ENCODE measurements around the gene ZWILCH.

ZWILCH gene

DNA sequence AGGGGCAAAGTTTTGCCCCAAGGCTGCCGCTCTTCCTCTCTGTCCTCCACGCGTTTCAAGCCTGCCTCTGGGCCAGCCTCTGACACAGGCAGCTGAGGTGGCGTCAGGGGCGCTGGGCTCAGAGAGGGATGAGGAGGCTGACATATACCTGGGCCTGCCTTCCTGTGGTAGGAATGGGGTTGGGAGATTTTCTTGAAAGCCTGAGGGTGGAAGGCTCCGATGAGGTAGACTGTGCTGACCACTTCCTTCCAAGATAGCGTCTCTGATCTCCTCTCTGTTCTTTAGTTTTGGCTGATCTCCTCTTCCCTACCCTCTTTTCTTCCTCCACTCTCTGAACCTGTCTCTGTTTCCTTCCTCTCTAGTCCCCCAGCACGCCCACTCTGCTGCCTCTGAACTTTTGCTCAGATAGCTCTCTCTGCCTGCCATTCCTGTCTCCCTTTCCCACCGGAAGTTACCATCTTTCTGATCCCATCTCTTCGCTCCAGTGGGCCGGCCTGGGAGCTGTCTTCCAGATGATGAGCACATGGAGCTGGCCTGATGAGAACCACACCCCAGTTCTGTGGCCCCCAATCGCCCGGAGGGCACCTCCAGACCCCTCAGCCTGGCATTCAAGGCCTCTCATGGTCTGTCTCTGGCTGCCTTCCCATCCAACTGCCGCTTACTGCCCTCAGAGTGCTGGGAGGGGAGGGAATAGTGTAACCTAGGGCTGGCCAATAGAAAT, 93.1 kb downstream of the ZWILCH start:
- Histone ChIP-seq H3K9ac (ENCODE audit: low read length) (no peak overlapping the region), H3K4me3 (ENCODE audit: low read depth in 1 of 2, low read length in 2 of 2) (no peak overlapping the region), H3K27ac (ENCODE audit: low read depth, low read length) (no peak overlapping the region), H3K9me3 (ENCODE audit: low read length) (no peaks in the 10 kb centered on the region), H3K27me3 (ENCODE audit: control insufficient read depth in 1 of 2, insufficient read depth in 2 of 2, low read length in 2 of 2) (no peaks in the 10 kb centered on the region), H3K4me1 (ENCODE audit: insufficient read depth, low read length) (no peaks in the 10 kb centered on the region), H3K36me3 (ENCODE audit: insufficient read depth, low read length) (no peaks in the 10 kb centered on the region)

Data from muscle layer of colon (tissue), 2 donors.